Chondrocyte (in vitro differentiated cells): ENCODE measurements around the gene YWHAH. TPM values are rescaled to one million over a fixed set of nuclear protein-coding genes. Genes with fewer than 3 reads are reported as not detected.
"Not testable (repeated sequence)": the region's sequence is repeated elsewhere in the genome, so short reads cannot be mapped to it uniquely, and the experiment has no call there.

Experiments
- DNase-seq: peaks from one replicate; pipeline ENCODE4 v3.0.0; 2021; ENCODE audit warnings: mixed read lengths, low spot score
- H3K27ac Mint-ChIP-seq: one replicate; pipeline ENCODE4 v1.8.0; 2021; ENCODE audit warnings: mild to moderate bottlenecking, moderate library complexity, mixed read lengths; ENCODE audit not compliant: unreplicated experiment
- H3K27me3 Mint-ChIP-seq: 2 replicates; pipeline ENCODE4 v1.8.0; 2021; ENCODE audit warnings: low read depth, mixed read lengths
- H3K36me3 Mint-ChIP-seq: 2 replicates; pipeline ENCODE4 v1.8.0; 2021; ENCODE audit warnings: low read depth, mixed read lengths
- H3K4me1 Mint-ChIP-seq: 2 replicates; pipeline ENCODE4 v1.8.0; 2021; ENCODE audit warnings: low read depth, mild to moderate bottlenecking, mixed read lengths
- H3K4me3 Mint-ChIP-seq: one replicate; pipeline ENCODE4 v1.8.0; 2021; ENCODE audit warnings: mild to moderate bottlenecking, moderate library complexity, mixed read lengths; ENCODE audit not compliant: unreplicated experiment
- H3K9me3 Mint-ChIP-seq: 2 replicates; pipeline ENCODE4 v1.8.0; 2021; ENCODE audit warnings: low read depth, mixed read lengths
- CTCF ChIP-seq: fragments of 200-600 bp; sonication (generic); IDR thresholded peaks from 2 replicates; pipeline ENCODE4 v1.5.0; 2021; ENCODE audit warnings: antibody characterized with exemption, mild to moderate bottlenecking, moderate library complexity
- total RNA-seq: library from RNA; stranded (reverse); gene quantifications from 3 replicates; pipeline ENCODE4 v1.2.1, GENCODE V29; 2021

YWHAH gene
- total RNA-seq, 1 donor from 2014 or later, result 223 TPM

- no peak overlapping the region for H3K4me3 Mint-ChIP-seq
- peaks cover 2% of the 10 kb centered on the region for H3K4me1 Mint-ChIP-seq
- H3K36me3 Mint-ChIP-seq, result no peaks in the 10 kb centered on the region
- peaks cover 2% of the 10 kb centered on the region for H3K27me3 Mint-ChIP-seq
- no peaks in the 10 kb centered on the region for H3K9me3 Mint-ChIP-seq
- H3K27ac Mint-ChIP-seq, result no peak overlapping the region
- DNase-seq, result no peak
- no peak for TF ChIP-seq CTCF
These were observed 36.3 kb downstream of the YWHAH start for GRCh38 chr22:31980628-31981027.

- not testable (repeated sequence) for H3K27ac Mint-ChIP-seq, DNase-seq
These were observed 37.6 kb downstream of the YWHAH start for GRCh38 chr22:31981976-31982375.

GRCh38 chr22:31983911-31984656 is 39.7 kb downstream of the YWHAH start:
- no peak for TF ChIP-seq CTCF
- DNase-seq, result no peak
- no peak overlapping the region for H3K27ac Mint-ChIP-seq
- H3K4me1 Mint-ChIP-seq, result no peaks in the 10 kb centered on the region
- no peaks in the 10 kb centered on the region for H3K36me3 Mint-ChIP-seq
- H3K4me3 Mint-ChIP-seq, result no peak overlapping the region
- no peaks in the 10 kb centered on the region for H3K9me3 Mint-ChIP-seq
- peaks cover 10% of the 10 kb centered on the region for H3K27me3 Mint-ChIP-seq

More at GRCh38 chr22:31981976-31982375, 37.6 kb downstream of the YWHAH start:
- H3K4me3 Mint-ChIP-seq, H3K27me3 Mint-ChIP-seq, H3K4me1 Mint-ChIP-seq, H3K9me3 Mint-ChIP-seq, H3K36me3 Mint-ChIP-seq: not testable (repeated sequence)

GRCh38 chr22:31987218-31987617 is 42.9 kb downstream of the YWHAH start:
- Mint-ChIP-seq H3K4me3 (no peak overlapping the region), H3K36me3 (no peaks in the 10 kb centered on the region), H3K27me3 (peaks cover 32% of the 10 kb centered on the region), H3K9me3 (no peaks in the 10 kb centered on the region), H3K27ac (no peak overlapping the region), H3K4me1 (no peaks in the 10 kb centered on the region)
- no peak for TF ChIP-seq CTCF
- no peak for DNase-seq

GRCh38 chr22:31991102-31991839 is 46.9 kb downstream of the YWHAH start:
- no peak for DNase-seq
- Mint-ChIP-seq H3K36me3 (no peaks in the 10 kb centered on the region), H3K4me3 (no peak overlapping the region), H3K27ac (no peak overlapping the region), H3K27me3 (peaks cover 36% of the 10 kb centered on the region), H3K4me1 (no peaks in the 10 kb centered on the region), H3K9me3 (no peaks in the 10 kb centered on the region)
- TF ChIP-seq CTCF, result no peak
